ENCODE results near the gene FOXO3.
"Not testable (repeated sequence)": the region's sequence is repeated elsewhere in the genome, so short reads cannot be mapped to it uniquely, and the experiment has no call there.

FOXO3 gene

DNA sequence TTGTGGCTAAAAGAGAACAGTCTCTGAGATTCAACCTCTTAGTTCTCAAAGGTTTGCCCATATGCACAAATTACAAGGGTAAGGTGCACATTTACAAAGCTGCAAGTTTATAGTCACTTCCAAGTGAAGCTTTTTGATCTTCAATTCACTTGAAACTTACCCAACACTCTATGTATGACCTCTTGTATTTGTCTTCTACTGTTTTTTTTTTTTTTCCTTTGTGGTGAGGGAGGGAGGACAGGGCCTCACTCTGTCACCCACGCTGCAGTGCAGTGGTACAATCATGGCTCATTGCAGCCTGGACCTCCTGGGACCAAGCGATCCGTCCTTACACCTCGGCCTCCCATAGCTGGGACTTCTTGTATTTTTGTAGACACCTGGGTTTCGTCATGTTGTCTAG is 4.5 kb upstream of the FOXO3 start:
- no peak for DNase-seq

GRCh38 chr6:108556866-108557493 is 3.7 kb upstream of the FOXO3 start:
- no peak for DNase-seq

DNA sequence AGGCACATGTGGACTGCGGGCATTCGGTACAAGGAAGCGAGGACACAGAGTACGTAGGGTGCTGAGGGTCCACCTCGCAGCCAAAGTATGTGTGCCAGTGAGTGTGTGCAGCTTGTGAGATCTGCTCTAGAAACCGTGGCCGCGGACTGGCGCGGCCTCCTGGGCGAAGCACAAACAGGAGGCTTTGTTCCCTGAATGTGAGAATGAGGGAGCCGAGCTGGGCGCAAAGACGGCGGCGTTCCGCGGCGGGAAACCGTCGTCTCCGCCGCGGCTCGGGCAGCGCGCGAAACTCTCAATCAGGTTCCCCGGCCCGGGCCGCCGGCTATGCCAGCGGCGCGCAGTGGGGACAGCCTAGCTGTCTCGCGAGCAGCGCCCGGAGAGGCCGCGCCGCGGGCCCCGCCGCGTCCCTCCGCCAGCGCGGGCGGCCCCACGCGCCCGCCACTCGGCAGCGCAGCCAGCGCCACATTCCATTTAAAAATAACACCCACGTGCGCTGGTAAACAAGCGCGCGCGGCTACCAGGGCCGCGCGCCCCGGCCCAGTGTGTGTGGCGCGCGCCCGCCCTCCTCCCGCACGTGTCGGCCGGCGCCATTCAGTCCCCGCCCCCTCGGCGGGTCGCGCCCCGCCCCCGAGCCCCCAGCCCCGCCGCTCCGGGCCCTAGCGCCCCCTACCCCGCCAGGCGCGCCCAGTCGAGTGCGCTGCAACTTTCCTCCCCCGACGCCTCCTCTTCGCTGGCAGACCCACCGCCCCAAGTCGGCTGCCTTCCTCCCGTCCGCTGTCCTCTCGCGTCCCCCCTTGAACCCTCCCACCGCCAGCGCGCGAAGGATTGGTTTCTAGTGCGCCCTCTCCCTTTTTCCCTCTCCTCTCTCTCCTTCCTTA is 3.0 kb upstream of the FOXO3 start:
- peak; percentile 88 for DNase-seq

- peak; percentile 98 for DNase-seq
Measured at GRCh38 chr6:108558372-108559096, 2.2 kb upstream of the FOXO3 start.

- peak; percentile 94 for DNase-seq
Measured at GRCh38 chr6:108559097-108559883, 1.4 kb upstream of the FOXO3 start.

- DNase-seq, result peak; percentile 29
Measured at GRCh38 chr6:108559884-108560462, 744 bp upstream of the FOXO3 start.

DNA sequence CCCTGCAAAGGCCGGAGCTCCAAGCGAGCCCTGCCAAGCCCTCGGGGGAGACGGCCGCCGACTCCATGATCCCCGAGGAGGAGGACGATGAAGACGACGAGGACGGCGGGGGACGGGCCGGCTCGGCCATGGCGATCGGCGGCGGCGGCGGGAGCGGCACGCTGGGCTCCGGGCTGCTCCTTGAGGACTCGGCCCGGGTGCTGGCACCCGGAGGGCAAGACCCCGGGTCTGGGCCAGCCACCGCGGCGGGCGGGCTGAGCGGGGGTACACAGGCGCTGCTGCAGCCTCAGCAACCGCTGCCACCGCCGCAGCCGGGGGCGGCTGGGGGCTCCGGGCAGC is 561 bp downstream of the FOXO3 start:
- not testable (repeated sequence) for DNase-seq

DNA sequence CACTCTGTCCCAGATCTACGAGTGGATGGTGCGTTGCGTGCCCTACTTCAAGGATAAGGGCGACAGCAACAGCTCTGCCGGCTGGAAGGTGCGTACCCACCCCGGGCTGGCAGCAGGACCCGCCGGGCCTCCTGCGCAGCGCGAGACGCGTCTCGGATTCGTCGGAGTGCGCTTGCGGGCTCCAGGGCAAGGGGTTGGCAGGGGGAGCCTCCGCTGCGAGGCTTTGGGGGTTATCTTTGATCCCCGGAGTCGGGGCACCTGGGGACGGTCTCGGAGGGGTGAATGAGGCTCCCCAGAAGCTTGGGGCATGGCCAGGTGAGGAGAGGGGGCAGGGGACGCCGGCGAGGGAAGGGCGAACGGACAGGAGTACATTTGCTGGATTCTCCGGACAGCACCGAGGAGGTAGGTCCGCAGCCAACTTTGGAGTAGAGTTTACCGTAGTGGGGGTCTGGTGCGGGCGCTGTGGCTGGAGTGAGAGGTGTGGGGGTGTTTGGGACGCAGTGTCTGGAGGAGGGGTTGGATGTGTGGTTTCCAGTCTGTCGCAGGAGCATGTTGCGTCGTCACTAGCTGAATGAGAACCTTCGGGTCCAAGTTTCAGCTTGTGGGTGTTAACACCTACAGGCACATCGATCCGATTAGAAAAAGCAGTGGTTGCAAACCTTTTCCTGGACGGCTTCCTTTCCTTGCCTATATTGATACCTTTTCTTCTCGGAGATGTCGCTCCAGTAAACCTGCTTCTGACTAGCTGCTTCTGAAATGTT is 1.2 kb downstream of the FOXO3 start:
- peak; percentile 5 for DNase-seq

DNA sequence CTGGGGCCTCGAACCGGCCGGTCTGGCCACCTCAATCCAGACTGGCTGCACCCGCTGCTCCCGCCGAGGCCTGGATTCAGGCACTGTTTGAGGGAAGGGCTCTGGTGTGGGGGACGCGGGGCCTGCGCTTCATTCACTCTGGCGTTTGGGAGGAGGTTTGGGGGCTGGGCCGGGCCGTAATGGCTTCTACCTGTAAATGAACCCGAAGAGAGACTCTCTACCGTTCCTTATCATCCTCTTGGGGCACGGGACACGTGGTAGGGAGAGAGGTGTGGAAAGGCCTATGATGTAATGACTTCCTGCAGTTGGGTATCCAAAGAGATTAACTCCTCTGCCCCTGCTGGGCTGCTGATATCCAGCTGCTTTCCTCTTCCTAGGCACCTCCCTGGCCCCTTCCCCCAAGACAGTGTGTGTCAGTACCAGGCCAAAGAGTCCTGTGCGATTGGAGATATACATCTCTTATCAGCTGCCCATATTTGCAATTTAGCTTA is 1.8 kb downstream of the FOXO3 start:
- DNase-seq, result no peak

DNA sequence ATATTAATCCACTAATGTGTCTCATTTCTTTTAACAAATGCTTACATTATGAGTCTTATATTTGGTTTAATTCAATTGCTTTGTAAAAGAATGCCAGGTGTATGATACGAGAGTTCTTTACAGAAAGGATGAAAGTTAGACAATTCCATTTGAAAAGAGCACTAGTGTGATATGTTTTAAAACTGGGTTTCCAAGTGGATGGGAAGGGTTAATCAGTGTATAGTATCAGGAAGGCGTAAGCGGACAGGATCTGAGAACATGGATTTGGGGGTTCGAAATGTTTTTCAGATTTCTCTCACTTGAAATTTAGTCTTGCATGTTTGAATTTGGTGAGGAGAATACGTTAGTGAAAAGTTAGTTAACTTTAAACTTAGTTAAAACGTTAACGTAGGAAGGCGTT is 2.6 kb downstream of the FOXO3 start:
- no peak for DNase-seq

- DNase-seq, result no peak
Measured at GRCh38 chr6:108564178-108564577, 3.5 kb downstream of the FOXO3 start.

DNA sequence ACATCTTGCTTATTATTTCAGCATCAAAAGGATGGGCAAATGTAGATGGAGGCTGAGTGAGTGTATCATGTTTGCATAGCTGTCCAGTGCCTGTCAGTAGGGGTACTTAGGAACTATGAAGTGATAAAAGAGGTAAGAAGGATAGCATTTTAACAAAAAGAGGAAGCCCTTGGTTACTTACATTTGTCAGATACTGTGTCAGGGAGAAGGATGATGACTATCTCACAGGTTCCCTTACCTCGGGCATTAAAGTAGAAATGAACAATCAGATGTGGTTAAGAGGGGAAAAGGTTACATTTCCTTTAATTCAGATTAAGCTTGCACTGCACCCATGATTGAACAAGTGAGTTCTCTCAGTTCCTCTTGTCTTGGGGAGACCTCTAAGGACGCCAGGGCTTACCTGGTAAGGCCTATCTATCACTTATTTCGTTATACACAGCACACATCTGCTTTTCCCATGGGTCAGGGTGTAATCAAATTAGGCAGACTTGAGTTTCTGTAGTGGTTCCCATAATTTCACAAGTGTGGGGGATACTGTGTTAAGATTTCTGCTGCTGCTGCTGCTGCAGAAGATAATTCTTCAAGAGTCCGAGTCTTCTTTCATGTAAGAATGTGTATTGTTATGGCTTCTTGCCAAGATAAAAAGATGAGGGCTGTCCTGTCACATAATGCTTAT is 4.5 kb downstream of the FOXO3 start:
- DNase-seq, result peak; percentile 14

DNA sequence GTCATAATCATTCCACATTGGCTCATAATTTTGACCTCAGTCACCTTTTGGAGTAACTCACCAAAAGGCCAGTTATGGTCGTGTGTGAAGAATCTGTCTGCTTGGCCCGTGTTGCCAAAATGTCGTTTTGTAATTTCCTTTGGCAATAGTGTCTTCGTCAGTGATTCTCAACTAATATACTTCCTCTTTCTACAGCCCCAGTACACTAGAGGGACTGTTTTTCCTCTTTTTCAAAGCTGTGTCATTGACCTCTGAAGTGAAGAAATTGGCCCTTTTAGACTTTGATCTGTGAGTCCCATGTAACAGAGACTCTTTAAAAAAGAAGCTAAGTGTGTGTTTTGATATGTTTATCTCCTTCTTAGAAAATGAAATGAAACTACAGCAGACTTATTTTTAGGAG is 5.2 kb downstream of the FOXO3 start:
- no peak for DNase-seq

GRCh38 chr6:108566406-108566805 is 5.7 kb downstream of the FOXO3 start:
- DNase-seq, result no peak

DNA sequence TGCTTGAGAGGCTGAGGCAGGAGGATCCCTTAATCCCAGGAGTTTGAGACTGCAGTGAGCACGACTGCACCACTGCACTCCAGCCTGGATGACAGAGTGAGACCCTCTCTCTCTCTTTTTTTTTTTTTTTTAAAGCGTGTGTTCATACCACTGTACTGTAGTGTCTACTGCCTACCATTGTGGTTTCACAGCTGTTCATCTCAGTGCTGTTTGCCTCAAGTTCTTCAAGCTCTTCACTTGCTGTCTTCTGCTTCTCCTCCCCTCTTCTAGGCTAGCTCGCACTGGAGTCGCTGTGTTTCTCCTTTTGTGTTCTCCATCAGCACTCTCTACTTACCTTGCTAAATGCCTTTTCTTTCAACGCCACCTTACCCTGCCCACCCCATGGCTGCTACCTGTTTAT is 7.4 kb downstream of the FOXO3 start:
- DNase-seq, result no peak

- no peak for DNase-seq
Measured at GRCh38 chr6:108568551-108569305, 8.0 kb downstream of the FOXO3 start.

DNA sequence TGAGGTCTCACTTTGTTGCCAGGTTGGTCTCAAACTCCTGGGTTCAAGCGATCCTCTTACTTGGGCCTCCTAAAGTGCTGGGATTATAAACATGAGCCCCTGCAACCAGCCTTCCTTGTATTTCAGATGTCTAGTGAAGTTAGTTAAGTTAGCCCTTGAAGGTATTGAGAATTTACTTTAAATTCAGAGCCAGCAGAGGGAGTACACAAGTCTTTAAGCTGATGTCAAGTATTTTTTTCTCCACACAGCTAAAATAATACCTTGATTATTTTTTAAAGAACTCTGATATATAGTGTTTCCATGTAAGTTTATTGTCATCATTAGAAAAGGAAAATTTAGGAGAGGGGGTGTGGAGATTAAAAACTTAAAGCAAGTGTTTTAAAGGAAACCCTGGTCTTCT is 9.8 kb downstream of the FOXO3 start:
- DNase-seq, result no peak

DNA sequence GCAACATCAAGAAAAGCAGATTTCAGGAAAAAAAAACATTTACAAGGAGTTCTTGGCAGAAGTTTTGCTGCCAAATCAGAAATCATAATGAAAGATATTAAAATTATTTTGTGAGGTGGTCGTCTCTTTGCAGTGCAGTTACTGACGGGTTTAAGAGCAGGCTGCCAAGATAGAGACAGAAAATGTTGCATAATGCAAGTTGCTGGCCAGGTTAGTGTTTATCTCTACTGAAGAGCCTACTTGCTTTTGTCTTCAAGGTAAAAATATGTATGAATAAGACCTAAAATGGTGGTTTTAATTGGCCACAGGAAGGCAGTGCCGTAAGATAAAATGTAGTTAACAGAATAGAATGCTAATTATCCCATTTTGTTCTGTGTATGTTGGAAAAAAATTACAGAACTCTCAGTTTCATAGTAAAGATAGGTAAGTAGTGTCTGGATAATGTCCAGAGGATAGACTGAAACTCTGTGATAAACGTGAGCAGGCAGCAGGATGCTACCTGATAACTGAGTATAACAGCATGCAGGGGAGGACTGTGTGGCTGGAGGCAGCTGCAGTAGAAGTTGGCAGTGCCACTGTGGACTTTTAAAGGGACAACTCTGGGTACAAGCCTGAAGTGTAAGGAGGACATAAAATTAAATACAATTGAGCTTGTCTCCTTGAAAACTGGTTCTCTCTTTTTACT is 13.9 kb downstream of the FOXO3 start:
- no peak for DNase-seq

DNA sequence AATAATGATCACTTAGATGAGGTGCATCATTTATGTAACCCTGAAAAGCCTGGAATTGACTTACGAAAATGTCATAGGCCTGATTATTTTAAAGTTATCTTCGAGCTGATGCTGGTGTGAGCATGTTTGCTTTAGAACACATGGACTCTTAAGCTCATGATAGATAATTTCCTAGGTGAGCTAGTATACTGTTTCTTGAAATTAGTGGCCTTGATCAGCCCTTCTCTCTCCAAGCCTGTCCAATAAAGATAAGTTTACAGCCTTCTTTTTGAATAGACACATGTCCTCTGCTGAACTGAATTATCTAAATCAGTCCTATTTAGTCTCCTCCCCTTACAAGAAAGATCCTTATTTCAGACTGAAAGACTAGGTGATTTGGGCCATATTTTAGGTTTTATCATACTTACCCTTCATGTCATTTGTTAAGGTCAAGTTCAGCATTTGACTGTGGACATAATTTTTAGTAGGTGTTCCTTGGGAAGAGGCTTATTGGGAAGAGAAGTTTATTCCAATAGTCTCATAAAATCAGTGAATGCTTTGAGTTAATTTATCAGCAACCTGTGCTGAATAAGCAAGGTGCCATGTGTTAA is 15.3 kb downstream of the FOXO3 start:
- no peak for DNase-seq

All from CD4-positive, alpha-beta T cell treated with Interleukin-6 for 4 hours (primary cell).